Neural cell (in vitro differentiated cells): ENCODE data around the gene RFNG. TPM values are rescaled to one million over a fixed set of nuclear protein-coding genes. Genes with fewer than 3 reads are reported as not detected.

Source experiments
- H2AFZ ChIP-seq: fragments of 200-600, 300-800 bp; sonication (generic), shearing (Covaris generic); 2 replicates; pipeline ENCODE4 v1.6.0; 2014; ENCODE audit warnings: low read depth, mild to moderate bottlenecking, antibody characterized with exemption, low read length, moderate library complexity
- H3F3A ChIP-seq: fragments of 200-600 bp; shearing (Covaris generic); 2 replicates; pipeline ENCODE4 v1.6.1; 2016; ENCODE audit warnings: mild to moderate bottlenecking, moderate library complexity, mixed read lengths, antibody characterized with exemption, low read length; ENCODE audit not compliant: insufficient read depth, poor library complexity, severe bottlenecking
- H3K27ac ChIP-seq: fragments of 200-600, 300-800 bp; sonication (generic), shearing (Covaris generic); 2 replicates; pipeline ENCODE4 v1.5.1; 2014; ENCODE audit warnings: mild to moderate bottlenecking, low read length, moderate library complexity
- H3K27me3 ChIP-seq: fragments of 300-800, 200-600 bp; sonication (generic), shearing (Covaris generic); 2 replicates; pipeline ENCODE4 v1.6.0; 2014; ENCODE audit warnings: mild to moderate bottlenecking, low read depth, low read length, moderate library complexity; ENCODE audit not compliant: insufficient read depth
- H3K36me3 ChIP-seq: fragments of 300-800, 200-600 bp; sonication (generic), shearing (Covaris generic); 2 replicates; pipeline ENCODE4 v1.5.1; 2014; ENCODE audit warnings: mild to moderate bottlenecking, antibody characterized with exemption, low read length, moderate library complexity; ENCODE audit not compliant: insufficient read depth
- H3K4me2 ChIP-seq: fragments of 300-800, 200-600 bp; sonication (generic), shearing (Covaris generic); 2 replicates; pipeline ENCODE4 v1.6.0; 2014; ENCODE audit warnings: mild to moderate bottlenecking, low read length
- H3K4me3 ChIP-seq: fragments of 300-800, 200-600 bp; sonication (generic), shearing (Covaris generic); 2 replicates; pipeline ENCODE4 v1.5.1; 2014; ENCODE audit warnings: mild to moderate bottlenecking, low read length, moderate library complexity
- H3K79me2 ChIP-seq: fragments of 200-600 bp; shearing (Covaris generic); replicated peaks from 2 replicates; pipeline ENCODE4 v1.6.0; 2014; ENCODE audit warnings: mild to moderate bottlenecking, low read length, moderate library complexity; ENCODE audit not compliant: insufficient read depth
- H3K9ac ChIP-seq: fragments of 300-800, 200-600 bp; sonication (generic), shearing (Covaris generic); 2 replicates; pipeline ENCODE4 v1.6.1; 2016; ENCODE audit warnings: mild to moderate bottlenecking, low read length, mixed read lengths
- H3K9me2 ChIP-seq: fragments of 200-600 bp; shearing (Covaris generic); 2 replicates; pipeline ENCODE4 v1.6.1; 2016; ENCODE audit warnings: mild to moderate bottlenecking, low read length, mixed read lengths; ENCODE audit not compliant: insufficient read depth
- H3K9me3 ChIP-seq: fragments of 200-600, 300-800 bp; sonication (generic), shearing (Covaris generic); 2 replicates; pipeline ENCODE4 v1.6.1; 2016; ENCODE audit warnings: mild to moderate bottlenecking, mixed run types, low read length, moderate library complexity, mixed read lengths
- H4K20me1 ChIP-seq: fragments of 200-600 bp; shearing (Covaris generic); 2 replicates; pipeline ENCODE4 v1.6.1; 2016; ENCODE audit warnings: mild to moderate bottlenecking, mixed run types; ENCODE audit not compliant: insufficient read depth
- CTCF ChIP-seq: fragments of 450-650 bp; IDR thresholded peaks from 2 replicates; pipeline ENCODE4 v1.5.1; 2014; ENCODE audit warnings: antibody characterized with exemption, mild to moderate bottlenecking, moderate library complexity; ENCODE audit not compliant: poor library complexity, severe bottlenecking
- EP300 ChIP-seq: fragments of 450-650 bp; conservative IDR thresholded peaks from 2 replicates; pipeline ENCODE4 v1.6.1; 2014; ENCODE audit warnings: antibody characterized with exemption, mild to moderate bottlenecking, moderate library complexity; ENCODE audit not compliant: poor library complexity, severe bottlenecking
- EZH2 ChIP-seq: fragments of 200-600, 300-800 bp; shearing (Covaris generic), sonication (generic); IDR thresholded peaks from 2 replicates; pipeline ENCODE4 v1.6.1; 2014; ENCODE audit warnings: antibody characterized with exemption, low read length, borderline replicate concordance, mild to moderate bottlenecking; ENCODE audit not compliant: insufficient read depth, poor library complexity, severe bottlenecking
- MXI1 ChIP-seq: fragments of 450-650 bp; conservative IDR thresholded peaks from 2 replicates; pipeline ENCODE4 v1.6.1; 2014; ENCODE audit warnings: antibody characterized with exemption, mild to moderate bottlenecking; ENCODE audit not compliant: poor library complexity, severe bottlenecking
- POLR2AphosphoS5 ChIP-seq: IDR thresholded peaks from 2 replicates; pipeline ENCODE4 v1.6.1; 2012
- RAD21 ChIP-seq: fragments of 450-650 bp; conservative IDR thresholded peaks from 2 replicates; pipeline ENCODE4 v1.6.1; 2014; ENCODE audit warnings: antibody characterized with exemption, mild to moderate bottlenecking, moderate library complexity
- TAF1 ChIP-seq: IDR thresholded peaks from 2 replicates; pipeline ENCODE4 v1.6.1; 2012; ENCODE audit warnings: low read depth
- polyA plus RNA-seq: library from polyadenylated mRNA; depleted of rRNA; stranded (reverse); fragments of >200 nt; gene quantifications from 2 replicates; pipeline ENCODE4 v1.2.3, GENCODE V29; 2014

RFNG gene
- polyA plus RNA-seq, 1 donor from 2014 or later: 176 TPM

GRCh38 chr17:82052638-82053059 is 1.0 kb upstream of the RFNG start:
- H3K4me2 ChIP-seq: peak overlapping the region; percentile 84
- no peaks in the 10 kb centered on the region for H3K27me3 ChIP-seq
- peak overlapping the region; percentile 75 for H3K9ac ChIP-seq
- H3K79me2 ChIP-seq: peaks cover 10% of the 10 kb centered on the region
- no peak overlapping the region for H3K27ac ChIP-seq
- H3K4me3 ChIP-seq: peak overlapping the region; percentile 92
- H4K20me1 ChIP-seq: no peaks in the 10 kb centered on the region
- TF ChIP-seq EP300 (no peak), TAF1 (no peak), MXI1 (no peak), RAD21 (no peak), EZH2 (no peak), POLR2AphosphoS5 (no peak), CTCF (no peak)
- H2AFZ ChIP-seq: no peak overlapping the region
- no peaks in the 10 kb centered on the region for H3K36me3 ChIP-seq
- H3F3A ChIP-seq: no peaks in the 10 kb centered on the region
- H3K9me3 ChIP-seq: no peaks in the 10 kb centered on the region
- H3K9me2 ChIP-seq: no peaks in the 10 kb centered on the region

- H3K27ac ChIP-seq: no peak overlapping the region
- TF ChIP-seq EZH2 (no peak), RAD21 (no peak), CTCF (no peak)
- H3K79me2 ChIP-seq: peaks cover 10% of the 10 kb centered on the region
- peak overlapping the region; percentile 75 for H3K9ac ChIP-seq
- H3K9me3 ChIP-seq: no peaks in the 10 kb centered on the region
- H2AFZ ChIP-seq: no peak overlapping the region
- H3K36me3 ChIP-seq: no peaks in the 10 kb centered on the region
- H3K9me2 ChIP-seq: no peaks in the 10 kb centered on the region
- H4K20me1 ChIP-seq: no peaks in the 10 kb centered on the region
- H3K4me2 ChIP-seq: peak overlapping the region; percentile 48
- H3K27me3 ChIP-seq: no peaks in the 10 kb centered on the region
- no peaks in the 10 kb centered on the region for H3F3A ChIP-seq
- peak overlapping the region; percentile 84 for H3K4me3 ChIP-seq
Measured at GRCh38 chr17:82050761-82051641, 610 bp downstream of the RFNG start.
